Tibial nerve (tissue), 4 donors: ENCODE measurements around the gene IYD.

Source experiments
- CTCF ChIP-seq, 5 experiments: fragments of 200-600 bp in 3 of 5; fragments of 450-650 bp in 2 of 5; sonication (generic) in 3 of 5; IDR thresholded peaks; one replicate each; pipeline ENCODE4 v1.5.1; 2016 to 2019; ENCODE audit warnings: antibody characterized with exemption in 5 of 5, mild to moderate bottlenecking in 3 of 5, moderate library complexity in 2 of 5
- EP300 ChIP-seq, 2 donors: sonication (generic); formaldehyde crosslinking; IDR thresholded peaks; one replicate each; pipeline ENCODE4 v1.6.1; 2017; ENCODE audit warnings: antibody characterized with exemption in 2 of 2, mild to moderate bottlenecking in 1 of 2

GRCh38 chr6:150319924-150320323 lies 48.9 kb upstream of the IYD start:
- TF ChIP-seq EP300 (IDR thresholded peaks at IDR 0.05) (no peak), CTCF (IDR thresholded peaks at IDR 0.05) (no peak)
